SW480 (cell line): ENCODE data around the gene CYP2R1.

Experiments used
- DNase-seq: peaks from one replicate; pipeline ENCODE4 v3.0.0-alpha.2; 2016; ENCODE audit warnings: low spot score

CYP2R1 gene

GRCh38 chr11:14892036-14892556 lies at the start of gene CYP2R1:
Gene CYP2R1, minus strand, starts transcription at chr11:14892231. Its CDS starts 26 bp downstream, at chr11:14892205.
- peak; percentile 98 for DNase-seq

DNA sequence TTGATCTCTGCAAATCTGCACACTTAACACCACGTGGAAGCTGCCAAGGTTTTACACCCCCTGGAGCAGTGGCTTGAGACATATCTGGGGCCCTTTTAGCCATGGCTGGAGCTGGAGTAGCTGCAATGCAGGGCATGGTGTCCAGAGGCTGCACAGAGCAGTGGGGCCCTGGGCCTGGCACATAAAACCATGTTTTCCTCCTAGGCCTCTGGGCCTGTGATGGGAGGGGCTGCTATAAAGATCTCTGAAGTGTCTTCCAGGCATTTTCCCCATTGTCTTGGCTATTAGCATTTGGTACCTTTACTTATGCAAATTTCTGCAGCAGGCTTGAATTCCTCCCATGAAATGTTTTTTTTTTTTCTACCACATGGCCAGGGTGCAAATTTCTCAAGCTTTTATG lies 46.9 kb upstream of the CYP2R1 start:
- DNase-seq, result no peak

- no peak for DNase-seq
Observed at GRCh38 chr11:14934641-14935351, 42.8 kb upstream of the CYP2R1 start.

- no peak for DNase-seq
Observed at GRCh38 chr11:14932447-14932846, 40.4 kb upstream of the CYP2R1 start.

DNA sequence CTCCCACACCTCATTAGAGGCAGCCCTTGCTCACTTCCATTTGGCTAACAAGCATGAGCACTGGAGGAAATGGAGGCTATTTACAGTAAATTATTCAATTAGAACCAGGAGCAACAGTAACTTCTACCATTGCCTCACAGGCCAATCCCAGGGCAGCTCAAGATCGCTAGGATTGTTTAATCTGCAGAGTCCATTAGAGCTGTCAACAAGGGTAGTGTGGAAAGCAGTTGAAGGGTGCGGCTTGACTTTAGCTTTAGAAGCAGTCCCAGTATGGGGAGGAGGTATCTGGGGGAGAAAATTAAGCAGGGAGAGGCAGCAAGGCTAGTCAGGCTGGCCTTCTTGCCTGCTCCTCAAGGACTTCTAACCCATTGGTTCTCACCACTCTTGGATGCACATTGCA lies 38.3 kb upstream of the CYP2R1 start:
- no peak for DNase-seq

- DNase-seq, result peak; percentile 44
Observed at GRCh38 chr11:14927146-14927545, 35.1 kb upstream of the CYP2R1 start.

DNA sequence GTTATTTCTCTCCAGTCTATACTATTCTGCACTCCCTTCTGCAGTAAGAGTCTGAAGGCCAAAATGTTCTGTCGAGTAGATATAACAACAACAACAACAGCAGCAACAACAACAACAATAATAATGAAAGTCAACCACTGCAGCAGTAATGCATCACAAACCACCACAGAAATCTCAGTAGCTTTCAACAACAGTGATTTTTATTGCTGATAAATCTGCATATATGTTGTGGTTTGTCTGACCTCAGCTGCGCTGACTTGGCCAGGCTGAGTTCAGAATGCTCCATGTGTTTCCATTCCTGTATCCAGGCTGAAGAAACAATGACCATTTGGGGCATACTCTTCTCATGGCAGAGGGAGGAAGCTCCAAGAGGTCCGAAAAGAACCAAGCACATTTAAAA lies 32.3 kb upstream of the CYP2R1 start:
- no peak for DNase-seq

- DNase-seq, result no peak
Observed at GRCh38 chr11:14916403-14916802, 24.4 kb upstream of the CYP2R1 start.

DNA sequence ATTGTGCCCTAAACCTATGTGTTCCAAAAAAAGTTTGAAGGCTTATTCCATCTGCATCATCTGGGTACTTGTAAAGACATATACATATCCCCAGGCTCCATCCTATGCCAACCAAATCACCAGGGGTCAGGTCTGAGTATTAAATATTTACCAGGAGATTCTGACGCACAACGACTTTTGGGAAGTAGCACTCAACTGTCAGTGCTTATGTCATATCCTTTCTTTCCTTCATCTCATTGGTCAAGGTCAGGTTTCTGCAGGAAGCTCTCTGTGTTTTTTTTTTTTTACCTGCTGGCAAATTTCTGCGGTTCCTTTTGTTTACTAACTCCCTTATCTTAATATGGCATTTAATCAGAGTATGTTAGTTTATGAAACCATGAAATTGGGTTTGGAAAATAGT lies 22.5 kb upstream of the CYP2R1 start:
- DNase-seq, result no peak

GRCh38 chr11:14908214-14908880 lies 16.3 kb upstream of the CYP2R1 start:
- DNase-seq, result peak; percentile 81

- DNase-seq, result peak; percentile 31
Observed at GRCh38 chr11:14907411-14908213, 15.6 kb upstream of the CYP2R1 start.

DNA sequence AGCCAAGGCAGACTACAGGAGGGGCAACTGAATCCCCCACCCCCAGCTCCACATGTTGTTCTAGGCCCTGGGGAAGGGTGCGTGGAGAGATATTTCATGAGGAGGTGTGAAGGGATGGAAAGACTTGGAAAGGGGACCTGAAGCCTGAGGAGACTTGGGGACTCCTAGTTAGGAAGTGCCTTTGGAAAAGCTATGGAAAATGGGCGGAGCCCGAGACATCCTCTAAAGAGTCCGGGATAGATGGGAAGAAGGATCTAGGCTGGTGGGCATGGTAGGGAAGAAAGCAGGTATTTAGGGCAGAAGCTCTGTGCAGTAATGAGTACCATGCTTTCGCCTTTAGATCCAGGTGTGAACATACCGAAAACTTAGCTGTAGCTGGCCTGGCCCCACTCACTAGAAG lies 15.0 kb upstream of the CYP2R1 start:
- DNase-seq, result no peak

DNA sequence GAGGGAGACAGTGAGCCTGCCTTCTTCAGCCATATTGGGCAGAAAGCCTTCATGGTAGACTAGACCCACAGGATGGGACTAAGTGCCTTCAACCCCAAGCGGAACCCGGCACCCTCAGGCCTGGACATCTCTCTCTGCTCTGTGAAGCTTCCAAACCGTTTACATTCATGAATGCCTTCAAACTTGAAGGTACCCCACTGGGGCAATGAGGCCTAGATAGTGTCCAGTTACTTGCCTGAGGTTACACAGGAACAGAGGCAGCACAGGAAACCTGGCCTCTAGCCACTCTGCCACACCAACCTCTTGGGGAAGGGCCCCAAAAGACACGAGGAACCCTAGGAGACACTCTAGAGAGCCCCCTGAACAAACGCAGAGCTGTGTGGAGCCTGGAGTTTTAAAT lies 14.5 kb upstream of the CYP2R1 start:
- no peak for DNase-seq

GRCh38 chr11:14905104-14906033 lies 13.3 kb upstream of the CYP2R1 start:
- DNase-seq, result no peak

DNA sequence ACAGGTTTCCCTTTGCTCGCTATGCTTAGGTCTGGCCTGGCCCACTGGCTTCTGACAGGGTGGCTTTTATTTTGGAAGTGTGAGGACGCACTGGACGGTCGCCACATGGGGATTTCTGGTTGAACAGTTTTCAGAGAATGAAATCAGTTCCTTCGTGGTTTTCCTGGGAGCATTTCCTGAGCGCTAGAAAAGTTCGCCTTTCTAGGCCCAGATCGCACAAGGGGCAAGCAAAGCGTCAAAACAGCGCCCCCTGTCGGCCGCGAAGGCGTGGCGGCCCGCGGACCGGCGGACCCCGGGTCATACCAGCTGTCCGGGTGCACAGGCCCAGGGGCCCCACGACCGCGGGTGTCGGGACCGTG lies 12.7 kb upstream of the CYP2R1 start:
- no peak for DNase-seq

- DNase-seq, result no peak
Observed at GRCh38 chr11:14902650-14903350, 10.8 kb upstream of the CYP2R1 start.

- DNase-seq, result no peak
Observed at GRCh38 chr11:14898906-14899305, 6.9 kb upstream of the CYP2R1 start.

DNA sequence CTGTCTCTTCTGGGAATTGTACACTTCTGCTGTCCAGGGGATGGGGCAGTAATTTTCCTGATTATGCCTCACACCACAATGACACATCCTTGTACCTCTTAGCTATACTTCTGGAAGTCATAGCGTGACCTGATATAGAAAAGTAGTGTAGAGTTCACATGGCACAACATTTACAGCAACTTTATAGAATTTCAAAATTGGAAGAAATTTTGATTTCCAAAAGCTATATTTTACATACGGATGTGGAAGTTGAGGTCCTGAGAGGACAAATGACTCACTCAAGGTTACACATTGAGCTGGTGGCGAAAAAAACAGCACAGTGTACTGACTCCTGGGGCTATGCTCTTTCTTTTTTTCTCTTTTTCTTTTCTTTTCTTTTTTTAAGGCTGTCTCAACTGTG lies 6.3 kb upstream of the CYP2R1 start:
- DNase-seq, result no peak

DNA sequence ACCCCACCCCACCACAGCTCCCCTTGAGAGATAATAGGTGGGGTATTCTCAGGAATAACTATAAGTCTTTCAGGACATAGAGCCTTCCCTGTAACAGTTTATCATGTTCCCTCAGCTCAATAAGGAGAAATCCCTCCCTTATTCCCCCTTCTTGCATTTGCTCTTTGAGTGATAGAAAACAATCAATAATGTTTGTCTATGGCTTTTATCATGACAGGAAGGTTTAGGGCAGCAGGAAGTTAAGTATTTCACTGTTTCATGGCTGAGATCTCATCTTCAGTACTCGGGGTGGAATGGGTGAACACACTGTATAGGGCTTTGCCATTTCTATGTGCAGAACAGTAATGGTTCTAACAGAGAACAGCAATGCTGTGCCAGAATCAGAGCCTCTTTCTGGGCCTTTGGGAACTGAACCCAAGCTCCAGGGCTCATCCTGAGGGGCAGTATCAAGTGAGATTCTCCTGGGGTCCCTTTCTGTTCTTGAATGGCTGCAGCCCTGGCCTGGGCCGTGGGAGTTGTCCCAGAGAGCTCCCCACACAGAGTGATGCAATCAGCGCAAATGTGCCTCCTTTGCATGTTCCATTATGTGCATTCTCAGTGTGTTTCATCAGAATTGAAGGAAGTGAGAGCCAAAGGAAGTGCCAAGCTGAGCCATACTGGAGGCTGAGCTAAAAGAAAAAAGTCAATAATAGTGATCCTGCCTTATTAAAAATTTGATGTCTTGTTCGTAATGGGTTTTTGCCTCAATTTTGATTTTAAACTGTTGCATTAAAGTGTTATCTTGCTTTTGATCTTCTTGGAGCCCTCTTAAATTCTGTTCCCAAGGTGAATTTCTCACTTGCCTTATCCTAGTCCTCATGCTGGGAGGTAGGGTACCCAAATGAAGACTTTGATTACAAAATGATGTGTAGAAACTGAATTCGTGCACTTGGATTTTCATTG lies 2.9 kb upstream of the CYP2R1 start:
- peak; percentile 31 for DNase-seq

DNA sequence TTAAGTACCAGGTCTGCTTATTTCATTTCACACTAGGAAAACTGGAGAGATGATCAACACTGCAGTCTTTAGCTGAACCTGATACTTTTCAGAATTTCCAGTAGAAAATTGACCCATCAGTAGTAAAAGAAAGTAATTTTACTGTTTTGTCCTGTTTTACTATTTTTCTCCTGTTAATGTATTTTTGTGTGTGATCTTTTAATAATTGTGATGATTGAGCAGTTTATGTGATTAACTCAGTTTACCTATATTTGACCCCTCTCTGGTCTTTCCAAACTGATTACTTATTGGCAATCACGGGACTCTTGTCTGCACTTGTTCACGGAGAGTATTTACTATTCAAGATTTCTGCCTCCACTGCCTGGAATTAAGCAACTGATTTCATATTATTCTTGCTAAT lies 546 bp upstream of the CYP2R1 start:
- no peak for DNase-seq
